ENCODE results near the gene DPH7.

DNA sequence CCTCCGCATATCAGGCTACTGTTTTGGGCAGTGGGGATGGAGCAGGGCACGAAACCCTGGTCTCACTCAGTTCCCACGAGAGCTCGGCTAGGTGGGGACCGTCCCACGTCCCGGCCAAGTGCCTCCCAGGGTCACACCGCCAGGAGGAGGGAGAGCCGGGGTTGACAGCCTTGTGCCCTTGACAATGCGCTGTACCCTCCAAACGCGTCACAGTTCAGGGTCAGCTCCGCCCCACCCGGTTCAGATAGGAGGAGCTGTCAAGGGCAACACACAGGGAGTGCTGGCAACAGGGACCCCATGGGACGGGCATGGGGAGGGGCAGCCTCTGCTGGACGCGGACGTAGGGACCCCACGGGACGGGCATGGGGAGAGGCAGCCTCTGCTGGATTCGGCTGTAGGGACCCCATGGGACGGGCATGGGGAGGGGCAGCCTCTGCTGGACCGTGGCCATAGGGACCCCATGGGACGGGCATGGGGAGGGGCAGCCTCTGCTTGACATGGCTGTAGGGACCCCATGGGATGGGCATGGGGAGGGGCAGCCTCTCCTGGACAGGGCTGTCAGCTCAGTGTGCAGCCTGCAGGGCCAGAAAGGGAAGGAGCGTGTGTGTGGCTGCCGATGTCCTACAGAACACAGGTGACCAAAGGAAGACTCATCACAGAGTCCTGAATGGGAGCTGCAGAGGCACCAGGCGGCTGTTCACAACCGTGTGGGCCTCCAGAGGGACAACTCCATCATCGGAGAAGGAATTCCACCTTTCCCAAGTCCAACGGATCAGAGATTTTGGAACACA, 57.9 kb downstream of the DPH7 start:
- TF ChIP-seq, protein P1, sequence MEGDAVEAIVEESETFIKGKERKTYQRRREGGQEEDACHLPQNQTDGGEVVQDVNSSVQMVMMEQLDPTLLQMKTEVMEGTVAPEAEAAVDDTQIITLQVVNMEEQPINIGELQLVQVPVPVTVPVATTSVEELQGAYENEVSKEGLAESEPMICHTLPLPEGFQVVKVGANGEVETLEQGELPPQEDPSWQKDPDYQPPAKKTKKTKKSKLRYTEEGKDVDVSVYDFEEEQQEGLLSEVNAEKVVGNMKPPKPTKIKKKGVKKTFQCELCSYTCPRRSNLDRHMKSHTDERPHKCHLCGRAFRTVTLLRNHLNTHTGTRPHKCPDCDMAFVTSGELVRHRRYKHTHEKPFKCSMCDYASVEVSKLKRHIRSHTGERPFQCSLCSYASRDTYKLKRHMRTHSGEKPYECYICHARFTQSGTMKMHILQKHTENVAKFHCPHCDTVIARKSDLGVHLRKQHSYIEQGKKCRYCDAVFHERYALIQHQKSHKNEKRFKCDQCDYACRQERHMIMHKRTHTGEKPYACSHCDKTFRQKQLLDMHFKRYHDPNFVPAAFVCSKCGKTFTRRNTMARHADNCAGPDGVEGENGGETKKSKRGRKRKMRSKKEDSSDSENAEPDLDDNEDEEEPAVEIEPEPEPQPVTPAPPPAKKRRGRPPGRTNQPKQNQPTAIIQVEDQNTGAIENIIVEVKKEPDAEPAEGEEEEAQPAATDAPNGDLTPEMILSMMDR (IDR thresholded peaks at IDR 0.05; ENCODE audit: borderline replicate concordance, extremely low read depth, low read length, poor library complexity, severe bottlenecking), result no peak
- TF ChIP-seq EZH2 (IDR thresholded peaks at IDR 0.05; ENCODE audit: borderline replicate concordance, low read depth, low read length, severe bottlenecking), result no peak

All from DND-41 (cell line).